Measurements from ENCODE around the gene ZNF275.
"Not testable (repeated sequence)": the region's sequence is repeated elsewhere in the genome, so short reads cannot be mapped to it uniquely, and the experiment has no call there.

ZNF275 gene, protein sequence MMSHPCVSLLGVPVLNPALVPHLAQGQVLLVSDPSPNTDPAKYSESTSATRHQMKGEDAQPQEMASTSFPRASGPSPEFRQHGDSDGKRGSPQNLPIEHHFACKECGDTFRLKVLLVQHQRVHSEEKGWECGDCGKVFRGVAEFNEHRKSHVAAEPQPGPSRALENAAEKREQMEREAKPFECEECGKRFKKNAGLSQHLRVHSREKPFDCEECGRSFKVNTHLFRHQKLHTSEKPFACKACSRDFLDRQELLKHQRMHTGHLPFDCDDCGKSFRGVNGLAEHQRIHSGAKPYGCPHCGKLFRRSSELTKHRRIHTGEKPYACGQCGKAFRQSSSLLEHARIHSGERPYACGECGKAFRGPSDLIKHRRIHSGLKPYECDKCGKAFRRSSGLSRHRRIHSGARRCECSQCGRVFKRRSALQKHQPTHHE

DNA sequence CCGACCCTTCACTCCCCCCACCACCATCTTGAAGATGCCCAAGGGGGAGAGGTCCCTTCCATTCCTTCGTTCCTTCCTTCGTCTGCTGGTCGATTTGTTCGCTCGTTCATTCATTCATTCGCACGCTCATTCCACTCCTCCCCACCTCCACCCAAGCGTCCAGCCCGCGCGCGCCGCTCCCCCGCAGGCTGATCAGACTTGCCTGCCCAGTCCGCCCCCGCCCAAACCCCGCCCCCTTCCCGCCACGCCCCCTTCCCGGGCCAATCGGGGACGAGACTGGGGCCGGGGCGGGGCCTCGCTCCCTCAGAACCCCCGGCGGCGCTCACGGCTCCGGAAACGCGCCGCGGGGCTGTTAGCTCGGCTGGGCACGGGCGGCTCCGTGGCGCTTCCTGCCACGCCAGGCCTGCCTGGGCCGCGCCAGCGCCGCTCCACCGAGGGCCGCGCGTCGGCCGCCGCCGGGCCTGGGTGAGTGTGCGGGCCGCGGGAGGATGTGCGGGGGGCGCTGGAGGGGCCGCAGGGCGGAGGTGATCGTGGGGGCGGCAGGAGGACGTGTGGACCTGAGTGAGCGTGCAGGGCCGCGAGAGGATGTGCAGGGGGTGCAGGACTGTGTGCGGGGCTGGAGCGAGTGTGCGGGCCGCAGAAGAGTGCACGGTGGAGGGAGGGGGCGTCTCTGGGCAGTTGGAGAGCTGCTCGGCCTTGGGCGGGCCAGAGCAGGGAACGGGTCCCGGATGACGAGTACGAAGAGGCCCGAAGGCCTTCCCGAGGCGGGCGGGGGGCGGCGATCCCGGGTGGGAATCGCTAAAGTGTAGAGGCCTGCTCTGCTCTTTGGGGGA lies at the start of gene ZNF275:
Gene ZNF275 (plus strand): TSS at position 333 of the 833 bp plus-strand sequence. CDS start 2,527 bp downstream, outside the sequence.
- H3K4me3 ChIP-seq (ENCODE audit: low read depth, low read length): peak within 1 kb of the TSS; percentile 69

DNA sequence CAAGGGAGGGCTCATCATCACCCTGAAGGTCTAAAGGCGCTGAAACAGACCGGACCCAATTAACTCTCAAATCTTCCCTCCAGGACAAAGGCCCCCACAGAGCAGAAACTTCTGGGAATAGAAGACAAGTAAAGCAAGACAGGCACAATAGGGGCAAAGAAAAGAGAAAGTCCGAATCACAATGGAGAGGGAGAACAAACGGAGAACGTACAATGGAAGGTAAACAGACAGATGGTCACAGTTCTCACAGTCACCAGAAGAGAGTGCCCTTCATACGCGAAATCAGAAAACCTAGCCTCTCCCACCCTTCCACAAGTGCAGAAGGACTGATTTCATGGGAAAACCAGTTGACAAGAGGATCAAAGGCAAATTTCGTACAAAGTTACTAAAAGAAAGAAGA lies 48.3 kb upstream of the ZNF275 start:
- H3K4me3 ChIP-seq (ENCODE audit: low read depth, low read length): not testable (repeated sequence)

DNA sequence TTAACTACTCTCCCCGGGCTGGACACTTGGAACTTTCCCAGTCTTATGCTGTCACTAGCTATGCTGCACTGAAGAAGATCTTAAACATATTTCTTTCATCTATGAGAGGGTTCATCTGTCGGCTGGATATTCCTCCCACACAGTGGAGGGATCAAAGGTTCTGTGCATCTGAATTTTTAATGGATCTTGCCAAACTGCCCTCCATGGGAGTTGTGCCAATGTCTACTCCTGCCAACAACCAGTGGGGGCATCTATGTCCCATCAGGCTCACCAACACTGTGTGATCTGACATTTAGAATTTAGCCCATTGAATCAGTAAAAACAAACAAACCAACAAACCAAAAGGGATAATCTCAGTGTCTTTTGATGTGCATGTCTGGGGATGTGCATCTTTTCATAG lies 45.1 kb upstream of the ZNF275 start:
- H3K4me3 ChIP-seq (ENCODE audit: low read depth, low read length): not testable (repeated sequence)

DNA sequence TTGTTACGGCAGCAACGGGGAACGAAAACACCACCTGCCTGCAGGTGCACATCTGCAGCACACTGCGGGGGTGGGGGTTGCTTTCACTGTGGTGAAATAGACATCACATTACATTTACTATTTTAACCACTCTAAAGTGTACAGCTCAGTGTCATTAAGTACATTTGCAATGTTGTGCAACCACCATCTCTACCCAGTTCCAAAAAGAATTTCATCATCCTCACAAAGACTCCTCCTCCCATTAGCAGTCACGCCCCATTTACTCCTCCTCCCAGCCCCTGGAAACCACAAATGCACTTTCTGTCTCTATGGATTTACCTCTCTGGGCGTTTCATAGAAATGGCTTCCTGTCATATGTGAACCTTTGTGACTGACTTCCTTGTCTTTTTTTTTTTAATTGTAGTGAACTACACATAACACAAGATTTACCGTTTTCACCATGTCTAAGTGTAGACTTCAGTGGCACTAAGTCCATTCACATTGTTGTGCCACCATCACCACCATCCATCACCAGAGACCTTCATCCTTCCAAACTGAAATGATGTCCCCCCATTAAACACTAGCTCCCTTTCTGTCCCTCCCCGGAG lies 40.4 kb upstream of the ZNF275 start:
- H3K4me3 ChIP-seq (ENCODE audit: low read depth, low read length): not testable (repeated sequence)

DNA sequence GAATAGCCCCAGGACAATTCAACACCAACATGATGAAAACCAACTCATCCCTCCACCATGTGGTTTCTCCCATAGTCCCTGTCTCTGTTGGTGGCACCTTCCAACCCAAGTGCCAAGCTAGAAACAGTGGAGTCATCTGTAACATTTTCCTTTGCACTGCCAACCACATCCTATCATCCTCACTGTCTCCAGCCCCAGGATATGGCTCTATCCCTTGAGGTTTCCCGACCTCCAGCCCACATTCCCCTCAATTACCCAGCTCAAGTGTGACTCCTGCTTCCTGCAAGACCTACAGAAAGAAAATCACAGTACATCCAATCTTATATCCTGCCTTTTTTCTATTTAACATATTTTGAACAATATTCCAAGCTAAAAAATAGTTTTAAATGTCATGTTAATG lies 36.6 kb upstream of the ZNF275 start:
- H3K4me3 ChIP-seq (ENCODE audit: low read depth, low read length): no peak overlapping the region

DNA sequence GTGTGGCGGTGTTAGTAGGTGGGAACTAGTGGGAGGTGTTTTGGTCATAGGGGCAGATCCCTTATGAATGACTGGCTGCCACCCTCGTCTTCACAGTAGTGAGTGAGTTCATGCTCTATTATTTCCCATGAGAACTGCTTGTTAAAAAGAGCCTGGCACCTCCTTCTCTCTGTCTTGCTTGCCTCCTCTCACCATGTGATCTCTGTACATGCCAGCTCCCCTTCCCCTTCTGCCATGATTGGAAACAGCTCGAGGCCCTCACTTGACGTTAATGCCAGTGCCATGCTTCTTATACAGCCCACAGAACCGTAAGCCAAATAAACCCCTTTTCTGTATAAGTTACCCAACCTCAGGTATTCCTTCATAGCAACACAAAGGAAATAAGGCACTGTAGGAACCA lies 34.1 kb upstream of the ZNF275 start:
- no peak overlapping the region for H3K4me3 ChIP-seq (ENCODE audit: low read depth, low read length)

DNA sequence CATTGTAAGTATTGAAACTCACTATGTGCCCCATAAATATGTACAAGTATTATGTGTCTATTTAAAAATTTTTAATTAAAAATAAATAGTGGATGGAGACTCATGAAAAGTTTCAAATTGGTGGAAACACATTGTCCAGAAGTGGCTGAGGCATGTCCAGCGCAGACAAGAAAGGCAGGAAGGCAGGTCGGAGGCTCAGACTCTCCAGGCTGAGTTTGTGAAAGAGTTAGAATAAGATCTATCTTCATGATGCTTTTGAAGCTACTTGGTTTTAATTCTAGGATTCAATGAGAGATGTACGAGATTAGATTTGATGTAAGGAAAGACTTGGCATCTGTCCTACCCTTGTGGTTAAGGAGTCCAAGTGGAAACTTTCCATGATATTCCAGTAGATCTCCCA lies 32.2 kb upstream of the ZNF275 start:
- H3K4me3 ChIP-seq (ENCODE audit: low read depth, low read length): no peak overlapping the region

DNA sequence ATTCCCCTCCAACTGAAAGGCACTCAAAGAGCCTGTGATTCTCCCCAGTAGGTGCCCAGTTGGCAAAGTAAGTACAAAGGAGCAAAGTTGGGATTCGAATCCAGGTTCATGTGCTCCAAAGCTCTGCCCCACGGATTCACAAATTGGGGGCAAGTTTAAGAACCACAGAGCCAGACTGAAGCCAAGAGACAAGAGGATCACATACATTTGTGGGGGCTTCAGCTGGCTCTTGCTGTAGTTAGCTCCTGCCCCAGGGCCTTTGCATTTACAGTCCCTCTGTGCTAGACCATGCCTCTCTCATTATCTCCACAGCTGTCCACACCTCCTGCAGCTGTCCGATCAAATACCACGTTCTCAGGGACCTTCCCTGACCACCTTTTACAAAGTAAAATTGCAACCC lies 31.2 kb upstream of the ZNF275 start:
- H3K4me3 ChIP-seq (ENCODE audit: low read depth, low read length): no peak overlapping the region

DNA sequence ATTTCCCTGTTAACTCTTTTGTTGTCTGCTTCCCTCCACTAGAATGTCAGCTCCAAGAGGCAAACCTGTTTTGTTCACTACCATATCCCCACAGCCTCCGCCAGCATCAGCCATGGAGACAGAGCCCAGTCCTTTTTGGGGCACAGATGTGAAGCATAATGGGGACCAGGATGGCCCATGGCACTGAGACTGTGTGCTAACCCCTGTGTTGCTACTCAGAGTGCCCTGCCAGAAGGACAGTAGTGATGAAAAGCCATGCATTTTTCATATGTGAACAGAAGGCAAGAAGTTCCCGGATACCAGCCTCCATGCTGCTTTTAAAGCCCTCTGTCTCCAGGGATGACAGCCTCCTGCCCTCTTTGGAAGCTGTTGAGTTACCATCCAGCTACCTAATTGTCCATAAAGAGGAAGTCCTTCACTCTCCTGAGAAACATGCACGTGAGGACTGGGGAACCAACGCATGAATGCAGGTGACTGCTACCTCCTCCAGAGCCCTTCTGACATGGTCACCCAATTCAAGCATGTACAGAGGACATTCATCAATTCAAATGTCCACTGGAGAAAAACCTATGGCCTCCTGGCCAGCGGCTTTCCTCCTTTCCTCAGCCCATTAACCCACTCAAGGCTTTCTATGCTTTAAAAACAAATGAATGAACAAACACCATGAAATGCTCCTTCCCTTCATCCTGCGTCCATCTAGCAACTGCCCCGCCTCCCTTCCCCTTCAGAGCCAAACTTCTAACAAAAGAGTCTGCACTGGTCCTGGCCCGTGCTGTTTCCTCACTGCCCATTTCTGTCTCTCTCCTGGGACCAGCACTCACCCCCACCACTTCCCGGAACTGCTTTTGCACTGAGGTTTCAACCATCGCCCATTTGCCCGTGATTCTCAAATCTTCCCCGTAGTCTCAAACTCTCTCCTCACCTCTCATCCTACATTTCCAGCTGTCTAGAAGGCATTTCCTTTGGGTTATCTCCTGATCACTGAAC lies 30.4 kb upstream of the ZNF275 start:
- no peak overlapping the region for H3K4me3 ChIP-seq (ENCODE audit: low read depth, low read length)

DNA sequence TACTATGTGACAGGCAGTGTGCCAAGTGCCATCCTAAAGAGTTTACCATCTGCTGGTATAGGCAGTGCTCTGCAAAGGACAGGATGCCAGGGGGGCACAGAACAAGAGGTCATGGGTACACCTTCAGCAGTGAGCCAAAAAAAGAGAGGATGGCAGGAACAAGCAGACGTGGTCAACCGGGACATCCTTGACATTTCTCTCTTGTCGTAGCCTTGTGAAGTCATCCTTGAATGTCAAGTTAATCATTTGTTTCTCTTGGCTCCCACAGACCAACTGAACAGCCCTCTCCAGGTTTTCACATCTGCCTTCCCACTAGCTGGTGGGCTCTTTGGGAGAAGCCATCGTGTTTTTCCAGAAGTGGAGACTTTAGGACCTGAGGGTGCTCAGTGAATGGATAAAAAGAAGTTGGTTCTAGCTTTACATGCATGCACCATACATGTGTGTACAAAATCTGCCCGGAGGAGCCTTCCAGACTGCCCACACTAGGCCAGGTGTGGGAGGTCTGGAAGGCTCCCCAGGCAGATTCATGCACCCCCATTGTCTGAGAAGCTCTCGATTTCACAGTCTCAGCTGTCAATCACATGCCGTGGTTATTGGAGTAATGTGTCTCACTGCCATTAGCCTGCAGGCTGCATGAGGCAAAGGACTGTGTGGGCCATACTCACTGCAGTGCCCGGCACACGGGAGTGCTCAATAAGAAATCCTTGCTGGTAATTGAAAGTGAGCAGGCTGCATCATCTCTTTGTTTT lies 28.8 kb upstream of the ZNF275 start:
- H3K4me3 ChIP-seq (ENCODE audit: low read depth, low read length): no peak overlapping the region

DNA sequence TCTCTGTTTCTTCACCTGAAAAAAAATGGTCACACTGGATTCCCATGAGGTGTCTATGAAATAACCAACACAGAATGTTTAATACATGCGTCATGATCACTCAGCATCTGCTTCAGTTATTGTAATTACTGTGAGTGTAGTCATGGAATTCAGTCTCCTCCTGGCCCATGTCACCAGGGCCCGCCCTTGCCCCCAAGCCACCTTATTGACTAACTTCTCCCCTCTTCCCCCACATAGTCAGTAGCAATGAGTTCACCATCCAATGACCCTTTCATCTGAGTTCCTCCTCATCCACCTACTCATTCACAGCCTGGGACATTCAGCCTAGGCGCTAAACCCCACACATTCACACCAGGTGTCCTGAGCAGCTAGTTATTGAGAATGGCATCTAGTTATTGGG lies 28.0 kb upstream of the ZNF275 start:
- no peak overlapping the region for H3K4me3 ChIP-seq (ENCODE audit: low read depth, low read length)

DNA sequence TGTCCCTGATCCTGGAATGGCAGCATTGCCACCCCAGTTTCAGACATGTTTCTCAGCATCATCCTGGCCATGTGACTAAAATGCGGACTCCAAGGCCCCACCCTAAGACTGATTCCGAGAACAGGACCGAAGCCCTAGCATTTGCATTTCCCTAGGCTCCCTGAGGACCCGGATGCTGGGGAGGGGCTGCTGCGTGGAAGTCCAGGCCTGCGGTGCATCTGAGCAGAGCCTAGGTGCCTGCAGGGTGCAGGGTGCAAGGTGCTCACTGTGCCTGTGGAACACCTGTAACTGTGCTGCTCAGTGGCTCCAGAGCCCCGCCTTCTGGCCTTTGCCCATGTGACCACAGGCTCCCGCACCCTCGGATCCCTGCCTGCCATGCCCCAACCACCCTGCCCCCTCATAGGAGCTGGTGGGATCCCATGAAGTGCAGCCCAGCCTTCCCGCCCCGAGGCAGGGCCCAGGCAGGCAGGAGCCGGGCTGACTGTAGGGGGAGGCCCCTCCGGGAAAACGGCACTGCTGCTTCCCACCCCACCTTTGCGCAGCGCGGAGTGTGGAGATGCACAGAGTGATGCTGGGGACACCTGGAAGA lies 27.3 kb upstream of the ZNF275 start:
- H3K4me3 ChIP-seq (ENCODE audit: low read depth, low read length): no peak overlapping the region

DNA sequence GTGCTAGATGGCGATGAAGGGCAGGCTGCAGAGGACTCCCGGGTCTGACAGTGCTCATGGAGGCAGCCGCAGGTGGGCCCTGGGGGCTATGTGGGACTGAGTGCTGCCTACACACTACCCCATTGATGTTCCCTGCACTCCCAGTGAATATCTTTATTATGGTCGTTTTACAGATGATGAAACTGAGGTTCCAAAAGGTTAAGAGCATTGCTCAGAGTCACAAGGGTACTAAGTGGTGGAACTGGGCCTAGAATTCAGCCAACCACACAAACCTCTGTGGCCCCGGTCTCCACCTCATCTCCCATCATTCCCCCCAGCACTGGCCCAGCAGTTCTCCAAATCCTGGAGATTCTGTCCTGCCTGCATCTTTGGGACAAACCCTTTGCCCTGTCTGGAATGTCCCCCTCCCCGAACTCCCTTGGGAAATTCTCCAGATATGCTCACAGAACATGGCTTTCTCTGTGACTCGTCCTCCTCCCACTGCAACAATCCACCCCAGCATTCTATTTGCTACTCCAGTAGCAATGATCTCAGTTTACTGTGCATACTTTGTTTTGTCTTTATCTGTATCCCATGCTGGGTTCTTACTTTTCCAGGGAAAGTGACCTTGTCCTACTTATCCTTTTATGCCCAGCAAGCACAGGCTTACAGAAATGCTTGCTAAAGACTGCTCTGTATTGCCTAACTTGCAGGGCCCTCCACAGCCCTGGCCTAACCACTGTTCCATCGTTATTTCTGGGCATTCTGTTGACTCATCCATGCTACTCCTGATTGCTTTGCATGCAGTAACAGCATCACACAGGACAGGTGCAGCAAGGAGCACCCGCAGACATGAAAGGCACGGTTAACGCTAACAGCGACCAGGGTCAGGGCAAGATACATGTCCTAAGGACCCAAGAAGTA lies 26.4 kb upstream of the ZNF275 start:
- H3K4me3 ChIP-seq (ENCODE audit: low read depth, low read length): no peak overlapping the region

DNA sequence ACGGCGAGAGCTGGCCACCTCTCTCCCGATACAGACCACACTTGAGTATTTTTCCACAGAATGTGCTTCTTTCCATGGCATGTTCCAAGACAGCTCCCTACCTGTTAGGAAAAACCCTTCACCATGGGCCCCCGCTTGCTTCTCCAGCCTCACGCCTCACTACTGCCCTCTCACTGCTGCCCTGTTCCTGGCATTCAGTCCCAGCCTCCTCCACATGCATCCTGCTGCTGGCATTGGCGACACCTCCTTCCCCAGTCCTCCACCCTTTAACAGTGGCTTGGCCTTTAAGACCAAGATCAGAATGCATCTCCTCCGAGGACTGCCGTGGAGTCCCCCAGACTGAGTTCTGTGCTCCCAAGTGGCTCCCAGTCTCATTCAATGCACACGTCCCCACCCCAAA lies 23.1 kb upstream of the ZNF275 start:
- H3K4me3 ChIP-seq (ENCODE audit: low read depth, low read length): no peak overlapping the region

DNA sequence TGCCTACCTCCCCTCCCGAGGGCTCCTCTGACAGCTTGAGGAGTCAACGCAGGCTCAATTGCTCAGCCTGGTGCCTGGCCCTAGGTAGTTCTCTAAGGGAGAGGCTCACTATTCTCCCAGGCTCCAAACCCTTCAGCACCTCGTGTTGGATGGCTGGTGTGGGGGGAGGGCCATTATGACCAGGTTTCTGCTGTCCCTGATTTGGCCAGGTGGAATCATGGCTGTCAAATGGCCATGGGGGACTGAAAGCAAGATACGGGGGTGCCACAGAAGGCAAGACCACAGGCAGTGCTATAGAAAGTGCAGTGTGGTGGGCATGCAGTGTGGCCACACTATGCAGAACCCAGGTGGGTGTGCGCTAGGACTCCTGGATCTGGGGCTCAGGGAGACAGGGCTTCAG lies 21.9 kb upstream of the ZNF275 start:
- no peak overlapping the region for H3K4me3 ChIP-seq (ENCODE audit: low read depth, low read length)

DNA sequence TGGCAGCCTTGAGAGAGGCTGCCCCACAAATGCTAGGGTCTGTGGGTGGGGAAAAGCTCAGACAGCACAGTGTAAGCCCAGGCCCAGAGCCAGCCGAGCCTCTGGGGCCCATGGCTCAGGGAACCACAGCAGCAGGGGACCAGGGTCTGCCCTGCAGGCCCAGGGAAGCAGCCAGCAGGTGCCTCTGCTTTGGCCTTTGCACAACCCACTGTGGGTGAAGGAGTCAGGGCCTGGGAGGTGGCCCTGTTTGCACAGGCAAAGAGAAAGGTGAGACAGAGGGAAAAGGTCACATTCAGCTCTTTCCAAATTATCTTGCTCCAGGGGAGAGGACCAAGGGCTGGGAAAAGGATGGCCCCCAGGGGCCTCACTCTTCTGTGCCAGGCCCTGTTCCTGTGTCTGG lies 21.1 kb upstream of the ZNF275 start:
- H3K4me3 ChIP-seq (ENCODE audit: low read depth, low read length): no peak overlapping the region

DNA sequence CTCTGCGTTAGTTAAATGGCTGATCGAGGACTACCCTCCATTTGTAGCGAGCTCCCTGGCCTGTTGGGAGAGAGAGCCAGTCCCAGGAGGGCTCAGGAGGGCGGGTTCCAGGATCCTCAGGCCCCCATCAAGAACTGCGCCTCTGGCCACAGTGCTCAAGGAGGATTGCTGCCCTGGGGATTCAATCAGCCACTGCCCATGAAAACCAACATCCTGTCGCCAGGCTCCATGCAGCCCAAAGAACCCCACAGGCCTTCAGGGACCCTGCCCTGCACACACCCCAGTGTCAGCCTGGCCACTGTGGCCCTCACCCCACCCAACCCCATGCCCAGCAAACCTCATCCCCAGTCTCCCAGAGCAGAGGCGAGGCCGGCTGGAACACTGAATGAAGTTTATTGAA lies 16.6 kb upstream of the ZNF275 start:
- no peak overlapping the region for H3K4me3 ChIP-seq (ENCODE audit: low read depth, low read length)

DNA sequence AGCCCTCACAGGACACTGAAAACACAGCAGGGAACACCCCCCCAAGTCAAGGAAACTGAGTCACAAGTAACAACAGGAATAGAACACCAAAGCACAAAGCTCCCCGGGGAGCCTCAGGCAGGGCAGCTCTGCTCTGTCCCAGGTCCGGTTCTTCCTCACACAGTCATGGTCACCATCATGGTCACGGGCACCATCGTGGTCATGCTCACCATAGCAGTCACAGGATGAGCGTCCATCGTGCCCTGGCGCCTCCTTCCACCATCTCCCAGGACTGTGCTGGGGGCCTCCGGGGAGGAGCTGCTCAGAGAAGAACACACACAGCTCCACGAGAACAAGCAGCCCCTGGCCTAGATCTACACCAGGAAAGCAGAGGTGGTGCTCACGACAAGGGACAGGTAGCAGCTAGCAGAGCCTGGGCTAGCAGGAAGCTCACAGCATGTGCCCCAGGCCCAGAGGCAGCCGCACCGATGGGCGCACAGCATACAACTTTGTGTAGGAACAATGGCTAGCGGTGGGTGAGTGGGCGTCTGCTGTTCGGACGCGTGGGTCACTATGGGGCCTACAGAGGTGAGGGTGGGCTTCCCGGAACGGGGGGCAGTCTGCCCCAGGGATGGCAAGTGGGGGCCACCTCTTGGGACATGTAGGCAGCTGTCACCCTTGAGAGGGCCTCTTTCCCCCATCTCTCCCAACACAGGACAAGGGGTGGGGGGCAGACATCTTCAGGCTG lies 15.8 kb upstream of the ZNF275 start:
- no peak overlapping the region for H3K4me3 ChIP-seq (ENCODE audit: low read depth, low read length)
